HepG2 (cell line): Measurements from ENCODE around the gene RAB36. TPM values are rescaled to one million over a fixed set of nuclear protein-coding genes. Genes with fewer than 3 reads are reported as not detected.

ENCODE experiments used
- ATAC-seq: fragments of 200-7000 bp; cut with Tn5 transposase; 3 replicates; pipeline ENCODE4 v1.9.1; 2020; ENCODE audit warnings: mild to moderate bottlenecking, moderate library complexity
- BruUV-seq: library from RNA; stranded (reverse); fragments of 400-500 nt; replicated peaks from 2 replicates; lab custom pipeline; 2021; lab: Mats Ljungman, UMichigan
- CTCF ChIA-PET: fragments of 300-600 bp; formaldehyde crosslinking; extraction: SDS; loops from one replicate; lab custom pipeline; 2021; ENCODE audit warnings: low total read pairs, inconsistent platforms, low intra/inter-chr PET ratio; lab: Yijun Ruan, JAX
- POLR2A ChIA-PET: fragments of 350-600 bp; sonication (Branson Sonifier 250); formaldehyde crosslinking; loops from one replicate; lab custom pipeline; 2020; ENCODE audit warnings: antibody characterized with exemption, inconsistent platforms; lab: Yijun Ruan, JAX
- DNase-seq: peaks from one replicate; pipeline ENCODE4 v3.0.0-alpha.2; 2015; ENCODE audit warnings: low spot score
- FAIRE-seq: peaks from 3 replicates; lab custom pipeline; 2011; peaks lifted over from hg19 to GRCh38; lab: Jason Lieb, UNC
- H2AFZ ChIP-seq: one replicate; pipeline ENCODE4 v1.6.1; 2011; ENCODE audit warnings: low read length, inconsistent platforms
- H3K27ac ChIP-seq: fragments of 300-600 bp; 3 replicates; pipeline ENCODE4 v1.8.0; 2011; ENCODE audit warnings: mixed run types, mild to moderate bottlenecking, mixed read lengths, low read length, inconsistent platforms; ENCODE audit not compliant: insufficient read depth; ENCODE audit errors: extremely low read length
- H3K27me3 ChIP-seq, 2 experiments: fragments of 200-600 bp in 1 of 2; 2 replicates in 1 of 2; 3 replicates in 1 of 2; pipeline versions ENCODE4 v1.6.0 to v1.8.0; 2011; ENCODE audit warnings: low read length in 2 of 2, mild to moderate bottlenecking in 2 of 2, moderate library complexity in 2 of 2, inconsistent platforms in 1 of 2; ENCODE audit not compliant: insufficient read depth in 2 of 2, control insufficient read depth in 1 of 2
- H3K36me3 ChIP-seq, 2 experiments: fragments of 200-600 bp in 1 of 2; replicated peaks in 1 of 2; 2 replicates in 1 of 2; 3 replicates in 1 of 2; pipeline versions ENCODE4 v1.5.1 to v1.8.0; 2011; ENCODE audit warnings: low read length in 2 of 2, inconsistent platforms in 1 of 2; ENCODE audit not compliant: insufficient read depth in 2 of 2, control insufficient read depth in 1 of 2
- H3K4me1 ChIP-seq: 2 replicates; pipeline ENCODE4 v1.5.1; 2012; ENCODE audit warnings: low read length, inconsistent platforms; ENCODE audit not compliant: insufficient read depth
- H3K4me2 ChIP-seq: 2 replicates; pipeline ENCODE4 v1.6.0; 2011; ENCODE audit warnings: low read depth, low read length, inconsistent platforms
- H3K4me3 ChIP-seq, 3 experiments: fragments of 200-600 bp in 1 of 3; sonication (generic), shearing (Covaris generic) in 1 of 3; replicated peaks in 1 of 3; 2 replicates each; pipeline ENCODE4 v1.5.1; 2011 to 2016; ENCODE audit warnings: low read length in 3 of 3, inconsistent platforms in 2 of 3, low read depth in 2 of 3, mild to moderate bottlenecking in 2 of 3, control low read depth in 1 of 3, mixed read lengths in 1 of 3; ENCODE audit not compliant: insufficient read depth in 1 of 3
- H3K79me2 ChIP-seq: one replicate; pipeline ENCODE4 v1.6.1; 2011; ENCODE audit warnings: low read length, inconsistent platforms; ENCODE audit not compliant: insufficient read depth
- H3K9ac ChIP-seq: 2 replicates; pipeline ENCODE4 v1.6.0; 2011; ENCODE audit warnings: mild to moderate bottlenecking, low read depth, low read length, inconsistent platforms; ENCODE audit not compliant: insufficient read depth
- H3K9me3 ChIP-seq: 2 replicates; pipeline ENCODE4 v1.5.1; 2012; ENCODE audit warnings: mild to moderate bottlenecking, low read length
- H4K20me1 ChIP-seq: 2 replicates; pipeline ENCODE4 v1.6.0; 2011; ENCODE audit warnings: inconsistent platforms, mild to moderate bottlenecking, low read length, moderate library complexity; ENCODE audit not compliant: insufficient read depth
- GZF1 ChIP-seq: sonication (generic); formaldehyde crosslinking; IDR thresholded peaks from 2 replicates; pipeline ENCODE4 v1.5.1; 2020; ENCODE audit warnings: mild to moderate bottlenecking, missing genetic modification reagents
- KAT7 ChIP-seq: IDR thresholded peaks from 2 replicates; pipeline ENCODE4 v1.6.1; 2018; ENCODE audit warnings: borderline replicate concordance, missing compliant biosample characterization
- KDM6A ChIP-seq: IDR thresholded peaks from 2 replicates; pipeline ENCODE4 v1.6.1; 2016; ENCODE audit warnings: low read depth
- ONECUT2 ChIP-seq: sonication (generic); formaldehyde crosslinking; IDR thresholded peaks from 2 replicates; pipeline ENCODE4 v1.4.0; 2020; ENCODE audit warnings: missing genetic modification reagents
- PAWR ChIP-seq: sonication (generic); formaldehyde crosslinking; IDR thresholded peaks from 2 replicates; pipeline ENCODE4 v1.4.0; 2020; ENCODE audit warnings: missing genetic modification reagents, mild to moderate bottlenecking, borderline replicate concordance
- RCOR2 ChIP-seq: IDR thresholded peaks from 2 replicates; pipeline ENCODE4 v1.6.1; 2016; ENCODE audit warnings: missing biosample characterization, missing genetic modification reagents
- ZBTB38 ChIP-seq: sonication (generic); formaldehyde crosslinking; IDR thresholded peaks from 2 replicates; pipeline ENCODE4 v1.5.1; 2020; ENCODE audit warnings: mild to moderate bottlenecking, missing genetic modification reagents
- ZNF264 ChIP-seq: sonication (generic); formaldehyde crosslinking; IDR thresholded peaks from 2 replicates; pipeline ENCODE4 v1.4.0; 2020; ENCODE audit warnings: missing genetic modification reagents
- ZNF569 ChIP-seq: sonication (generic); formaldehyde crosslinking; IDR thresholded peaks from 2 replicates; pipeline ENCODE4 v1.5.0; 2020; ENCODE audit warnings: mild to moderate bottlenecking, missing genetic modification reagents, moderate library complexity, borderline replicate concordance
- ZNF746 ChIP-seq: sonication (generic); formaldehyde crosslinking; IDR thresholded peaks from 2 replicates; pipeline ENCODE4 v1.8.0; 2022; ENCODE audit warnings: mild to moderate bottlenecking, missing genetic modification reagents
- WGBS: methylation state at CpG from one replicate; pipeline ENCODE4 v1.1.6; 2017; ENCODE audit warnings: low lambda C conversion rate; 5-methylcytosine and 5-hydroxymethylcytosine counted together
- in situ Hi-C: cut with HindIII; loops from 2 replicates; pipeline ENCODE4 v1.10.0; 2017; ENCODE audit warnings: low pct_unique_long_range_greater_than_20kb; ENCODE audit not compliant: extremely low pct_ligation_motif_present
- intact Hi-C: fragments of 100-400 bp; cut with micrococcal nuclease; formaldehyde crosslinking; loops from one replicate; pipeline ENCODE4 v1.10.0; 2022; ENCODE audit not compliant: unreplicated experiment
- polyA plus RNA-seq, 8 experiments: library from polyadenylated mRNA; depleted of rRNA in 3 of 8; stranded (reverse) in 7 of 8; unstranded in 1 of 8; fragments of >200 nt; fragmentation: Illumina TruSeq in 4 of 8; extraction: Trizol in 4 of 8; gene quantifications; 2 replicates each; pipeline versions ENCODE4 v1.2.1 to v1.2.3, GENCODE V29; 2011 to 2016; ENCODE audit warnings: low read depth in 4 of 8, missing spikeins in 1 of 8, mixed read lengths in 1 of 8; ENCODE audit not compliant: insufficient read depth in 1 of 8
- total RNA-seq, 5 experiments: library from RNA; depleted of rRNA; stranded (reverse); fragments of >200 nt; fragmentation: Illumina TruSeq; extraction: Trizol; gene quantifications; 2 replicates each; pipeline ENCODE4 v1.2.3, GENCODE V29; 2016; ENCODE audit warnings: low read depth in 1 of 5
- TF ChIP-seq, protein P1 (sequence below): sonication (generic); formaldehyde crosslinking; IDR thresholded peaks from 2 replicates; pipeline ENCODE4 v1.5.1; 2020; ENCODE audit warnings: mild to moderate bottlenecking, missing genetic modification reagents, moderate library complexity

The RAB36 gene
- total and polyA plus RNA-seq, 2 of the 13 experiments (the other 11 are each of a cell fraction or from before 2014, with no cell fraction given) = 0.24 to 0.86 TPM

DNA sequence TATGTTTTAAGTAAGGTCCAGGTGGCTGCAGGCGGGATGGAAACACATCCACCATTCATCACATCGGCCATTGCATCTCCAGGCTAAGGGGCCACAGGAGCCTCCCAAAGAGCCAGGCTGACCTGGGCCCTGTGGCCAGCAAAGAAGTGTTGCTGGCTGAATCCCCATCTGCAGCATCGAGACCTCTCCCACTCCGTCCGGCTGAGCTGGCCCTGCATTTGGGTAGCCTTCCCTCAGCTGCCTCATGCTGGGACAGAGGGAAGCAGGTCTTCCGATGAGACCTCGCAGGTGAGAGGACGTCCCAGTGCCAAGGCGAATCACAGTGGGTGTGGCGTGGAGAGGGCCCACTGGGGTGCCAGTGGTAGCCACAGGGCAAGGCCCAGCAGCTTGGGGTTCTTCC lies 28.0 kb upstream of the RAB36 start:
- Histone ChIP-seq H3K9me3 (no peaks in the 10 kb centered on the region), H3K4me2 (no peak overlapping the region), H3K9ac (no peak overlapping the region), H4K20me1 (no peaks in the 10 kb centered on the region), H3K4me3 (no peak overlapping the region), H3K4me1 (no peaks in the 10 kb centered on the region), H2AFZ (no peak overlapping the region), H3K79me2 (no peaks in the 10 kb centered on the region), H3K27me3 (no peaks in the 10 kb centered on the region), H3K36me3 (peaks cover 2 to 4% of the 10 kb centered on the region in 2 experiments; a peak in 3 of 5 replicates), H3K27ac (no peak overlapping the region)
- WGBS = 91% methylated on average over 10 of the region's 10 CpGs
- DNase-seq (no peak), FAIRE-seq (no peak), ATAC-seq (no peak)
- POLR2A ChIA-PET = no interaction called here
- TF ChIP-seq ONECUT2 (CRISPR knock-in tag) (no peak), KDM6A (no peak), GZF1 (CRISPR knock-in tag) (no peak), ZNF264 (no peak), ZNF746 (CRISPR knock-in tag) (no peak), PAWR (CRISPR knock-in tag) (no peak), ZBTB38 (no peak), ZNF569 (no peak), RCOR2 (no peak), KAT7 (no peak)
- TF ChIP-seq, protein P1, sequence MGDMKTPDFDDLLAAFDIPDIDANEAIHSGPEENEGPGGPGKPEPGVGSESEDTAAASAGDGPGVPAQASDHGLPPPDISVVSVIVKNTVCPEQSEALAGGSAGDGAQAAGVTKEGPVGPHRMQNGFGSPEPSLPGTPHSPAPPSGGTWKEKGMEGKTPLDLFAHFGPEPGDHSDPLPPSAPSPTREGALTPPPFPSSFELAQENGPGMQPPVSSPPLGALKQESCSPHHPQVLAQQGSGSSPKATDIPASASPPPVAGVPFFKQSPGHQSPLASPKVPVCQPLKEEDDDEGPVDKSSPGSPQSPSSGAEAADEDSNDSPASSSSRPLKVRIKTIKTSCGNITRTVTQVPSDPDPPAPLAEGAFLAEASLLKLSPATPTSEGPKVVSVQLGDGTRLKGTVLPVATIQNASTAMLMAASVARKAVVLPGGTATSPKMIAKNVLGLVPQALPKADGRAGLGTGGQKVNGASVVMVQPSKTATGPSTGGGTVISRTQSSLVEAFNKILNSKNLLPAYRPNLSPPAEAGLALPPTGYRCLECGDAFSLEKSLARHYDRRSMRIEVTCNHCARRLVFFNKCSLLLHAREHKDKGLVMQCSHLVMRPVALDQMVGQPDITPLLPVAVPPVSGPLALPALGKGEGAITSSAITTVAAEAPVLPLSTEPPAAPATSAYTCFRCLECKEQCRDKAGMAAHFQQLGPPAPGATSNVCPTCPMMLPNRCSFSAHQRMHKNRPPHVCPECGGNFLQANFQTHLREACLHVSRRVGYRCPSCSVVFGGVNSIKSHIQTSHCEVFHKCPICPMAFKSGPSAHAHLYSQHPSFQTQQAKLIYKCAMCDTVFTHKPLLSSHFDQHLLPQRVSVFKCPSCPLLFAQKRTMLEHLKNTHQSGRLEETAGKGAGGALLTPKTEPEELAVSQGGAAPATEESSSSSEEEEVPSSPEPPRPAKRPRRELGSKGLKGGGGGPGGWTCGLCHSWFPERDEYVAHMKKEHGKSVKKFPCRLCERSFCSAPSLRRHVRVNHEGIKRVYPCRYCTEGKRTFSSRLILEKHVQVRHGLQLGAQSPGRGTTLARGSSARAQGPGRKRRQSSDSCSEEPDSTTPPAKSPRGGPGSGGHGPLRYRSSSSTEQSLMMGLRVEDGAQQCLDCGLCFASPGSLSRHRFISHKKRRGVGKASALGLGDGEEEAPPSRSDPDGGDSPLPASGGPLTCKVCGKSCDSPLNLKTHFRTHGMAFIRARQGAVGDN (CRISPR knock-in tag) = no peak
- in situ Hi-C loops (no loop called here), intact Hi-C loops (no loop called here)
- no TSS peak for BruUV-seq
- CTCF ChIA-PET = no interaction called here
